Activated CD4-positive, alpha-beta memory T cell treated with anti-CD3 and anti-CD28 coated beads for 36 hours (primary cell): ENCODE measurements around the gene ARHGEF18. TPM values are rescaled to one million over a fixed set of nuclear protein-coding genes. Genes with fewer than 3 reads are reported as not detected.
"Not testable (repeated sequence)": the region's sequence is repeated elsewhere in the genome, so short reads cannot be mapped to it uniquely, and the experiment has no call there.

Source experiments
- CTCF ChIA-PET: fragments of 350-600 bp; sonication (Branson Sonifier 250); formaldehyde crosslinking; loops from one replicate; lab custom pipeline; 2021; ENCODE audit warnings: antibody characterized with exemption, inconsistent platforms; lab: Charles Lee
- POLR2A ChIA-PET: fragments of 350-600 bp; sonication (Branson Sonifier 250); formaldehyde crosslinking; loops from one replicate; lab custom pipeline; 2021; ENCODE audit warnings: antibody characterized with exemption; lab: Charles Lee
- DNase-seq: peaks from one replicate; pipeline ENCODE4 v3.0.0-alpha.2; 2020
- H3K27ac Mint-ChIP-seq: one replicate; pipeline ENCODE4 v1.8.0; 2021; ENCODE audit warnings: mixed read lengths
- H3K27me3 Mint-ChIP-seq: one replicate; pipeline ENCODE4 v1.8.0; 2021; ENCODE audit warnings: mixed read lengths
- H3K36me3 Mint-ChIP-seq: one replicate; pipeline ENCODE4 v1.8.0; 2021; ENCODE audit warnings: mixed read lengths
- H3K4me1 Mint-ChIP-seq: one replicate; pipeline ENCODE4 v1.8.0; 2021; ENCODE audit warnings: low read depth, mixed read lengths
- H3K4me3 Mint-ChIP-seq: one replicate; pipeline ENCODE4 v1.8.0; 2021; ENCODE audit warnings: mild to moderate bottlenecking, mixed read lengths
- H3K9me3 Mint-ChIP-seq: one replicate; pipeline ENCODE4 v1.8.0; 2021; ENCODE audit warnings: mixed read lengths
- intact Hi-C: fragments of 100-400 bp; cut with micrococcal nuclease; formaldehyde crosslinking; loops from one replicate; pipeline ENCODE4 v1.15.1; 2023
- total RNA-seq, 2 experiments: library from RNA; stranded (reverse); gene quantifications; one replicate each; pipeline ENCODE4 v1.2.3, GENCODE V29; 2021

The ARHGEF18 gene
- total RNA-seq, 2 experiments from 2014 or later = 36.9 to 37.1 TPM

DNA sequence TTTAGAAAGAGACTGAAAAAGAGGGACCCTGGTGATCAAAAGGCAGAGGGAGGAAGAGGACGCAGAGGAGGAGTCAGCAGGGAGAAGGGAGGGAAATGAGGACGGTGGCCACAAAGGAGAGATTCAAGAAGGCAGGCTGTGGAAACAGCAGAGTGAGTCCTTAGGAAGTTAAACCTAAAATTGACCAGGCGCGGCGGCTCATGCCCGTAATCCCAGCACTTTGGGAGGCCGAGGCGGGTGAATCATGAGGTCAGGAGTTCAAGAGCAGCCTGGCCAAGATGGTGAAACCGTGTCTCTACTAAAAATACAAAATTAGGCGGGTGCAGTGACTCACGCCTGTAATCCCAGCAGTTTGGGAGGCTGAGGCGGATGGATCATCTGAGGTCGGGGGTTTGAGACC lies 20.1 kb downstream of the ARHGEF18 start:
- H3K4me1 Mint-ChIP-seq, POLR2A ChIA-PET, H3K4me3 Mint-ChIP-seq, DNase-seq, H3K27ac Mint-ChIP-seq, H3K27me3 Mint-ChIP-seq, H3K9me3 Mint-ChIP-seq: not testable (repeated sequence)
- H3K36me3 Mint-ChIP-seq = peaks cover 15% of the 10 kb centered on the region
- CTCF ChIA-PET = interaction anchor here (0.9 to 1.8 kb wide), 3 partner anchors 11 to 430 kb away, joined by 3 to 6 read pairs (median 3); no protein-coding TSS in a partner anchor
- intact Hi-C loops = loop anchor here (10.0 kb wide), 1 partner anchor 436 kb away; no protein-coding TSS in a partner anchor

DNA sequence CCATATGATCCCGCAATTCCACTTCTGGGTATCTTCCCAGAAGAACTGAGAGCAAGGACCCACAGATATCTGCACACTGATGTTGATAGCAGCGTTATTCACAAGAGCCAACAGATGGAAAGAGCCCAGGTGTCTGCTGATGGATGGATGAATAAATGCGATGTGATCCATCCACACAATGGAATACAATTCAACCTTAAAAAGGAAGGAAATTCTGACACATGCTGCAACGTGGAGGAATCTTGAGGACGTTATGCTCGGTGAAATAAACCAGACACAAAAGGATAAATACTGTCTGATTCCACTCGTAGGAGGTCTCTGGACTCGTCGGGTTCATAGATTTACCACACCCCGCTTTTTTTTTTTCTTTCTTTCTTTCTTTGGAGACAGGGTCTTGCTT lies 21.8 kb downstream of the ARHGEF18 start:
- Mint-ChIP-seq H3K4me3 (no peak overlapping the region), H3K27ac (no peak overlapping the region), H3K36me3 (peaks cover 19% of the 10 kb centered on the region), H3K27me3 (no peaks in the 10 kb centered on the region), H3K4me1 (no peaks in the 10 kb centered on the region), H3K9me3 (no peaks in the 10 kb centered on the region)
- no peak for DNase-seq
- ChIA-PET POLR2A (no interaction called here), CTCF (no interaction called here)
- intact Hi-C loops = no loop called here

DNA sequence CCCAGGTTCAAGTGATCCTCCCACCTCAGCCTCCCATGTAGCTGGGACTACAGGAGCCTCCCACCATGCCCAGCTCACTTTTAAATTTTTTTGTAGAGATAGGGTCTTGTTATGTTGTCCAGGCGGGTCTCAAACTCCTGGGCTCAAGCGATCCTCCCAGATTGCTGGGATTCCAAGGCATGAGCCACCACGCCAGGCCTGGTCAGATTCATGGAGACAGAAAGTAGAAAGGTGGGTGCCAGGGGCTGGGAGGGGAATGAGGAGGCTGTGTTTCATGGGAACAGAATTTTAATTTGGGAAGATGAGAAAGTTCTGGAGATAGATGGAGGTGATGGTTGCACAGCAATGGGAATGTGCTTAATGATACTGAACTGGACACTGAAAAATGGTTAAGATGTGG lies 22.3 kb downstream of the ARHGEF18 start:
- H3K36me3 Mint-ChIP-seq = peaks cover 19% of the 10 kb centered on the region
- no peak overlapping the region for H3K4me3 Mint-ChIP-seq
- no peaks in the 10 kb centered on the region for H3K9me3 Mint-ChIP-seq
- intact Hi-C loops = no loop called here
- POLR2A ChIA-PET = no interaction called here
- H3K27me3 Mint-ChIP-seq = no peaks in the 10 kb centered on the region
- CTCF ChIA-PET = no interaction called here
- peak overlapping the region; percentile 40 for H3K27ac Mint-ChIP-seq
- no peaks in the 10 kb centered on the region for H3K4me1 Mint-ChIP-seq
- no peak for DNase-seq

DNA sequence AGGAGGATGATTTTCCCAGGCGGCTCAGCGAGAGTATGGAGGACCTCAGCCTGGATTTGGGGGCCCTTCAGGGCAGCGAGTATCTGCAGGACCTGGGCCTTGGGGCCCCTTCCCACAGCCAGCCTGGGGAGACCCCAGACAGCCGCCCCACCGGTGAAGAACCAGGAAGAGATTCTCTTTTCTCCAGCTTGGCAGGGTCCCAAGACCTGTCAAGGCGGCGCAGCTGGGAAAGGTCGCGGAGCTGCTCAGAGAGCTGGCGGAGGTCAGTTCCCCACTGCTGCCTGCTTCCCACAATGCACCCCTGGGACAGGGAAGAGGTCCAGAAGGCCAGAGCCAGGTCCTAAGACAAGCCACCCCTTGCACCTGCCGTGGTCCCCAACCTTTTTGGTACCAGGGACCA lies 24.1 kb downstream of the ARHGEF18 start:
- no peaks in the 10 kb centered on the region for H3K9me3 Mint-ChIP-seq
- CTCF ChIA-PET = no interaction called here
- H3K36me3 Mint-ChIP-seq = peaks cover 18% of the 10 kb centered on the region
- H3K4me1 Mint-ChIP-seq = no peaks in the 10 kb centered on the region
- intact Hi-C loops = no loop called here
- DNase-seq = no peak
- no peak overlapping the region for H3K4me3 Mint-ChIP-seq
- H3K27ac Mint-ChIP-seq = no peak overlapping the region
- no peaks in the 10 kb centered on the region for H3K27me3 Mint-ChIP-seq
- POLR2A ChIA-PET = no interaction called here

DNA sequence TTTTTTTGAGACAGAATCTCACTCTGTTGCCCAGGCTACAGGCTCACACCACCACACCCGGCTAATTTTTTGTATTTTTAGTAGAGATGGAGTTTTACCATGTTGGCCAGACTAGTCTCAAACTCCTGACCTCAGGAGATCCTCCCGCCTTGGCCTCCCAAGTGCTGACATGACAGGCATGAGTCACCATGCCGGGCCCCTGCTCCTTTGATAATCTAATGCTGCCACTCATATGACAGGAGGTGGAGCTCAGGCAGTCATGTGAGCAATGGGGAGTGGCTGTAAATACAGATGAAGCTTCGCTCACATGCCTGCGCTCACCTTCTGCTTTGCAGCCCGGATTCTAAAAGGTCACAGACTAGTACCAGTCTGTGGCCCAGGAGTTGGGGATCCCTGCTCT lies 25.1 kb downstream of the ARHGEF18 start:
- peak; percentile 40 for DNase-seq
- Mint-ChIP-seq H3K9me3 (no peaks in the 10 kb centered on the region), H3K36me3 (peaks cover 18% of the 10 kb centered on the region), H3K4me3 (no peak overlapping the region), H3K4me1 (no peaks in the 10 kb centered on the region), H3K27ac (no peak overlapping the region), H3K27me3 (no peaks in the 10 kb centered on the region)
- intact Hi-C loops = no loop called here
- ChIA-PET CTCF (no interaction called here), POLR2A (no interaction called here)

DNA sequence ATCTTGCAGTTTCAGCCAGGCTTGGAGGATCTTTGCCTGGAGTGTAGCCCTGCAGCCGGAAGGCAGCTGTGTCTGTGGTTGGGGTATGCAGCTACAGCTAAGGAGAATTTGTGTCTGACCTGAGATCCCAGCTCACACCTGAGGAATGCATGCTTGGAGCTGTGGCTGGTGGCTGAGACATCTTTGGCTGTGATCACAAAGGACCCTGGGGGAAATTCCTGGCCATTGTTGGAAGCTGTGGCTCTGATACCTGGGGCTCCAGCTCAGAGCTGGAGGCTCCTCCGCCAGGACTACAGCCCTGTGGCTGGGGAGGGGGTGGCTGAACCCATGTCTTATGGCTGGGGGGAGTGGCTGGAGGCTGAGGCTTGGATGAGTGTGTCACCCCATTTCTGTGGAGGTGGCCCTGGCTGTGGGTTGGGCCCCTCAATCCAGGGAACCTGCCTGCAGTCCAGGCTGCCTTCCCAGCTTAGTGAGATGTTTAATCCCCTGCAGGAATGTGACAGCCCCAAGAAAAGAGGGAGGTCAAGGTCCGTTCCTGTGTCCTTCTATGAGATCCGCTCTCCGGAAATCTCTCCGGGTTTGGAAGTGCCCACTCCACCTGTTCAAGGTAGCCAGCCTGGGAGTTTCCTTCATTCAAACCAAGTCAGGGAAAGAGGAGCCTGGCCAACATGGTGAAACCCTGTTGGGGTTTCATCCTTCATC lies 27.6 kb downstream of the ARHGEF18 start:
- Mint-ChIP-seq H3K4me1 (peaks cover 6% of the 10 kb centered on the region), H3K36me3 (peaks cover 10% of the 10 kb centered on the region), H3K9me3 (no peaks in the 10 kb centered on the region), H3K27me3 (no peaks in the 10 kb centered on the region), H3K27ac (no peak overlapping the region), H3K4me3 (no peak overlapping the region)
- CTCF ChIA-PET = interaction anchor here (0.6 to 2.0 kb wide), 3 partner anchors 9 to 318 kb away, joined by 5 to 9 read pairs (median 6); no protein-coding TSS in a partner anchor
- DNase-seq = no peak
- intact Hi-C loops = no loop called here
- POLR2A ChIA-PET = no interaction called here

DNA sequence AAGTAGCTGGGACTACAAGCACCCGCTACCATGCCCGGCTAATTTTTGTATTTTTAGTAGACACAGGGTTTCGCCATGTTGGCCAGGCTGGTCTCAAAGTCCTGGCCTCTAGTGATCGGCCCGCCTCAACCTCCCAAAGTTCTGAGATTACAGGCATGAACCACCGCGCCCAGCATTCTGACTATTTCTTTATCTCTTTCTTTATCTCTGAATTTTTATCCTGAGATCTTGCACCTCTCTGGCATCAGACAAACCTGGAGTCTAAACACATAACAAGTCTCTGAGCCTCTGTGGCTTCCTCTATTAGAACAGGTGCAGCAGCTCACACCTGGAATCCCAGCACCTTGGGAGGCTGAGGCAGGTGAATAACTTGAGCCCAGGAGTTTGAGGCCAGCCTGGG lies 28.5 kb downstream of the ARHGEF18 start:
- Mint-ChIP-seq H3K27ac (no peak overlapping the region), H3K36me3 (peaks cover 5% of the 10 kb centered on the region), H3K4me3 (no peak overlapping the region), H3K4me1 (peaks cover 6% of the 10 kb centered on the region), H3K9me3 (no peaks in the 10 kb centered on the region), H3K27me3 (no peaks in the 10 kb centered on the region)
- ChIA-PET CTCF (interaction anchor here (2.0 kb wide), 1 partner anchor 23 kb away, joined by 9 read pairs; no protein-coding TSS in a partner anchor), POLR2A (no interaction called here)
- intact Hi-C loops = no loop called here
- DNase-seq = no peak

DNA sequence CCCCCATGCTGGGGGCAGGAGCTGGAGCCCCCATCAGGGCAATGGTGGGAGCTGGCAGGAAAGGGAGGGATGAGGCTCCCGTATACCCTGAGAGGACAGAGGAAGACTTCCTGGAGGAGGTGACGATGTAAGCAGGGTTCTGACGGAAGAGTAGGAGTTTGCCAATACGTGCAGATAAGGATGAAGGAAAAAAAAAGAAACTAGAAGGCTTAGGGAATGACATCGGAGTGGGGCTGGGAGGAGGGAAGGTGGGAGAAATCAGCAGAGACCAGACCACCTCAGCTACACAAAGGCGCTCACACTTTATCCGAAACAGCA lies 32.3 kb downstream of the ARHGEF18 start:
- no peaks in the 10 kb centered on the region for H3K27me3 Mint-ChIP-seq
- intact Hi-C loops = loop anchor here (2.0 to 10.0 kb wide), 2 partner anchors 14 to 294 kb away; partner anchors contain the start of gene MCEMP1
- ChIA-PET CTCF (interaction anchor here (1.0 to 4.7 kb wide), 7 partner anchors 8 to 279 kb away, joined by 3 to 41 read pairs (median 6); partner anchors contain the start of gene ARHGEF18), POLR2A (interaction anchor here (1.4 kb wide), 1 partner anchor 14 kb away, joined by 3 read pairs; no protein-coding TSS in a partner anchor)
- H3K9me3 Mint-ChIP-seq = no peaks in the 10 kb centered on the region
- H3K36me3 Mint-ChIP-seq = no peaks in the 10 kb centered on the region
- DNase-seq = no peak
- H3K4me1 Mint-ChIP-seq = peaks cover 12% of the 10 kb centered on the region
- H3K4me3 Mint-ChIP-seq = no peak overlapping the region
- no peak overlapping the region for H3K27ac Mint-ChIP-seq

DNA sequence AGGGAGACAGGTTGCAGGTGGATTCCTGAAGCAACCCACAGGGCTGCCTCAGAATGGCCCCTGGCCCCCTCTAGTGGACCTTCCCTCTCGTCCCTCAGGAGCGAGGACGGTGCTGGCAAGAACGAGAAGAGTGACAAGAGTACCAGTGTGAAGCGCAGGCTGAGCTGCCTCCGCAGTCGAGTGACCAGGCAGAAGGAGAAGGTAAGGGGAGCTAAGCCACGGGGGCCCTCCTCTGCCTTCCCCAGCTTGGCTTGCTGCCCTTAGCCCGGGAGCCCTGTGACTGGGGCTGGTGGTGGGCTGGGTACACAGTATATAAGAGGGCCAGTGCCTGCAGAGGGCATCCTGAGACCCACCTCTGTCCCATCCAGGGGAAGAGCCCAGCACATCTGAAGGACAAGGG lies 34.0 kb downstream of the ARHGEF18 start:
- Mint-ChIP-seq H3K4me1 (peaks cover 27% of the 10 kb centered on the region), H3K27me3 (no peaks in the 10 kb centered on the region), H3K4me3 (no peak overlapping the region), H3K27ac (no peak overlapping the region), H3K9me3 (no peaks in the 10 kb centered on the region), H3K36me3 (peaks cover under 1% of the 10 kb centered on the region)
- DNase-seq = no peak
- ChIA-PET POLR2A (interaction anchor here (1.0 kb wide), 1 partner anchor 53 kb away, joined by 3 read pairs; no protein-coding TSS in a partner anchor), CTCF (interaction anchor here (0.5 to 4.7 kb wide), 6 partner anchors 16 to 280 kb away, joined by 3 to 41 read pairs (median 7); no protein-coding TSS in a partner anchor)
- intact Hi-C loops = loop anchor here (10.0 kb wide), 1 partner anchor 292 kb away; the partner anchor contains the start of gene MCEMP1

DNA sequence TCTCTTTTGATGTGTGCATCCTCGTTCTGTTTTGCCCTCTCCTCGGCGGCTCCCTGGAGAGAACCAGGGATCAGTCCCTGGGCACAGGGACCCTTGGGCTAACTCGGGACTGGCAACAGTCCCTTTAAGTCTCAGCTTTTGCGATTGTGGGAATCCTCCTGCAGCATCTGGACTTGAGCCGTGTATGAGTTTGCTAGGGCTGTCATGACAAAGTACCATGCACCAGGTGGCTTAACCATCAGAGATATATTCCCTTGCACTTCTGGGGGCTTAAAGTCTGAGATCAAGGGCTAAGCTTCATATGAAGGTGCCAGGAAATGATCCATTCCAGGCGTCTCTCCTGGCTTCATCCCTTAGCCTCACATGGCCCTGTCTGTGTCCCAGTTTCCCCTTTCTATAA lies 34.5 kb downstream of the ARHGEF18 start:
- POLR2A ChIA-PET = interaction anchor here (1.0 kb wide), 1 partner anchor 52 kb away, joined by 3 read pairs; no protein-coding TSS in a partner anchor
- Mint-ChIP-seq H3K4me3 (no peak overlapping the region), H3K27me3 (no peaks in the 10 kb centered on the region), H3K9me3 (no peaks in the 10 kb centered on the region), H3K4me1 (peaks cover 32% of the 10 kb centered on the region), H3K36me3 (peaks cover 3% of the 10 kb centered on the region), H3K27ac (peak overlapping the region; percentile 57)
- no peak for DNase-seq
- intact Hi-C loops = loop anchor here (10.0 kb wide), 1 partner anchor 292 kb away; the partner anchor contains the start of gene MCEMP1
- CTCF ChIA-PET = interaction anchor here (1.0 to 4.7 kb wide), 5 partner anchors 15 to 280 kb away, joined by 3 to 41 read pairs (median 7); no protein-coding TSS in a partner anchor

DNA sequence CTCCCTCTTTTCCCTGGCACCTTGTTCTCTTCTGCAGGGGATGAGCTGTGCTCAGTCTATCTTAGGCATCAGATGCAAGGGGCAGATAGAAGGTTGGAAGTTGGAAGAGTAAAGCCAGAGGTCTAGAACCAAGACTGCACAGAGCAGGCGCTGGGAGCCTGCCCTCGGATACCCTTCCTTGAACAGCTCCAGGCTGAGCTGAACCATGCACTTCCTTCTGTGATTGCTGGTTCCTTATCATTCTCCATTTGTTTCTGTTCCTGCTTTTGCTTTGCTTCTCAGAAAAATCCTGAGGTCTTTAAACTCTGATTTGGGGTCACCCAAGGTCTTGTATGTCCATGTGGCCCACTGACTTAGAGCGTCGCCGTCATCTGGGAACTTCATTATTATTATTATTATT lies 36.3 kb downstream of the ARHGEF18 start:
- intact Hi-C loops = loop anchor here (10.0 kb wide), 1 partner anchor 290 kb away; the partner anchor contains the start of gene MCEMP1
- Mint-ChIP-seq H3K27ac (no peak overlapping the region), H3K9me3 (no peaks in the 10 kb centered on the region), H3K36me3 (peaks cover 3% of the 10 kb centered on the region), H3K4me1 (peaks cover 29% of the 10 kb centered on the region), H3K4me3 (no peak overlapping the region), H3K27me3 (no peaks in the 10 kb centered on the region)
- ChIA-PET CTCF (interaction anchor here (0.6 to 1.0 kb wide), 2 partner anchors 10 to 18 kb away, joined by 3 to 6 read pairs; no protein-coding TSS in a partner anchor), POLR2A (no interaction called here)
- DNase-seq = no peak

DNA sequence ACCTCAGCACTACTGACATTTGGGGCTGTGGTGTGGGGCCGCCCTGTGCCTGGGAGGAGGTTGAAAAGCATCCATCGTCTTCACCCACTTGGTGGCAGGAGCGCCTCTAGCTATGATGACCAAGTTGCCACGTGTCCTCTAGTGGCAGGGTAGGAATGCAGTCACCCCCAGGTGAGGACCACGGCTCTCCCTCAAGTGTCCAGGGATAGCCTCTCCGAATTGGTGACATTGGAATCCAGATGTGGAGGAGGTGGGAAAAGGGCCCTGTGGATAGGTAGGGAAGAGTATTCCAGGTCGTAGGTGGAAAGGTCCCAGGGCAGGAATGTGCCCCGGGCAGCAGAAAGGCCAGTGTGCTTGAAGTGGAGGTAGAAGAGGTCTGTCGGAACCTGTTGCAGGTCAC lies 37.6 kb downstream of the ARHGEF18 start:
- Mint-ChIP-seq H3K27ac (peak overlapping the region; percentile 96), H3K9me3 (no peaks in the 10 kb centered on the region), H3K4me3 (no peak overlapping the region), H3K27me3 (no peaks in the 10 kb centered on the region), H3K4me1 (peaks cover 30% of the 10 kb centered on the region), H3K36me3 (peaks cover 4% of the 10 kb centered on the region)
- POLR2A ChIA-PET = interaction anchor here (1.1 to 1.6 kb wide), 4 partner anchors 9 to 317 kb away, joined by 3 to 7 read pairs (median 6); partner anchors contain the start of gene ZNF557
- peak; percentile 67 for DNase-seq
- intact Hi-C loops = loop anchor here (10.0 kb wide), 1 partner anchor 288 kb away; the partner anchor contains the start of gene MCEMP1
- CTCF ChIA-PET = interaction anchor here (0.5 to 2.1 kb wide), 4 partner anchors 30 to 294 kb away, joined by 3 to 11 read pairs (median 6); partner anchors contain the start of gene TRAPPC5
